Measurements from ENCODE around the gene LPAR3. TPM values are rescaled to one million over a fixed set of nuclear protein-coding genes. Genes with fewer than 3 reads are reported as not detected.

The LPAR3 gene
- total and polyA plus RNA-seq, 2 of the 4 experiments (the other 2 are of a cell fraction), result 0.09 to 0.18 TPM

- Histone ChIP-seq H3K4ac (ENCODE audit: low read depth, low read length) (no peak overlapping the region), H3K36me3 (ENCODE audit: control insufficient read depth, insufficient read depth, low read length) (no peaks in the 10 kb centered on the region), H2AFZ (replicated peaks; ENCODE audit: low read length, poor library complexity) (no peak overlapping the region), H4K8ac (ENCODE audit: low read depth in 2 of 2, low read length in 2 of 2) (no peak overlapping the region), H3K4me3 (ENCODE audit: insufficient read depth, low read depth, low read length) (no peak overlapping the region), H3K27ac (ENCODE audit: insufficient read depth, low read length) (no peak overlapping the region), H3K9ac (ENCODE audit: low read depth, low read length) (no peak overlapping the region), H3K4me1 (ENCODE audit: control insufficient read depth, insufficient read depth, low read length) (no peaks in the 10 kb centered on the region; the same call in 1 of the 2 replicates), H3K14ac (replicated peaks; ENCODE audit: low read depth, low read length) (no peak overlapping the region), H4K5ac (ENCODE audit: low read depth, low read length) (no peak overlapping the region), H2BK5ac (ENCODE audit: low read depth, low read length, poor library complexity, severe bottlenecking) (no peak overlapping the region), H3K4me2 (ENCODE audit: low read depth, low read length) (no peak overlapping the region), H3K18ac (ENCODE audit: low read depth, low read length) (no peak overlapping the region), H2AK5ac (ENCODE audit: low read depth, low read length) (no peak overlapping the region), H2BK120ac (ENCODE audit: low read depth, low read length) (no peak overlapping the region), H2AK9ac (replicated peaks; ENCODE audit: low read depth, low read length, poor library complexity) (no peak overlapping the region), H3K9me1 (ENCODE audit: insufficient read depth, low read length) (no peaks in the 10 kb centered on the region; the same call in 1 of the 2 replicates), H3K79me1 (ENCODE audit: low read depth in 1 of 2, low read length in 2 of 2) (no peaks in the 10 kb centered on the region), H4K91ac (ENCODE audit: insufficient read depth, low read depth, low read length) (no peak overlapping the region), H3K23ac (ENCODE audit: low read depth, low read length) (no peak overlapping the region), H2BK20ac (ENCODE audit: low read depth, low read length) (no peak overlapping the region), H3K27me3 (ENCODE audit: control insufficient read depth, insufficient read depth, low read length) (peaks cover 13% of the 10 kb centered on the region), H3K9me3 (ENCODE audit: control insufficient read depth, insufficient read depth, low read length) (peaks cover 1% of the 10 kb centered on the region; the same call in 1 of the 2 replicates), H4K20me1 (ENCODE audit: insufficient read depth, low read length) (no peaks in the 10 kb centered on the region), H3K56ac (ENCODE audit: extremely low read depth, insufficient read depth, low read length) (no peak overlapping the region), H2BK15ac (ENCODE audit: low read depth, low read length) (no peak overlapping the region)
- dilution Hi-C loops (cut with HindIII; ENCODE audit: low sequenced_read_pairs, unreplicated experiment), result no loop called here
- DNase-seq, result peak; percentile 13
- peak; percentile 11; the same call in 1 of the 2 replicates for ATAC-seq (ENCODE audit: low read depth)
- 20% methylated on average over 1 of the region's 4 CpGs; no CpG with 5 or more reads in 1 of the 2 experiments for WGBS, 2 experiments (ENCODE audit: extremely low coverage in 2 of 2, insufficient read length in 1 of 2)
- BruUV-seq (replicated peaks), result no TSS peak
- CTCF ChIA-PET, result no interaction called here
- in situ Hi-C loops (cut with MboI; ENCODE audit: low sequenced_read_pairs), result no loop called here
- intact Hi-C loops (cut with micrococcal nuclease), result no loop called here
- POLR2A ChIA-PET (ENCODE audit: unreplicated experiment), result no interaction called here
- TF ChIP-seq MXI1 (IDR thresholded peaks at IDR 0.05; ENCODE audit: borderline replicate concordance, low read depth, low read length), result no peak
- TF ChIP-seq RCOR1 (IDR thresholded peaks at IDR 0.05; ENCODE audit: insufficient replicate concordance, low read length), result no peak
- TF ChIP-seq CTCF (conservative IDR thresholded peaks at IDR 0.05; ENCODE audit: low read depth, low read length), result no peak
- TF ChIP-seq RAD21 (IDR thresholded peaks at IDR 0.05; ENCODE audit: low read length), result no peak
- TF ChIP-seq CEBPB (IDR thresholded peaks at IDR 0.05; ENCODE audit: low read depth, low read length), result no peak
- no peak for TF ChIP-seq FOS (IDR thresholded peaks at IDR 0.05; ENCODE audit: low read depth, low read length)
- no peak for TF ChIP-seq POLR2A (IDR thresholded peaks at IDR 0.05; ENCODE audit: low read depth, low read length)
- TF ChIP-seq, protein P1, sequence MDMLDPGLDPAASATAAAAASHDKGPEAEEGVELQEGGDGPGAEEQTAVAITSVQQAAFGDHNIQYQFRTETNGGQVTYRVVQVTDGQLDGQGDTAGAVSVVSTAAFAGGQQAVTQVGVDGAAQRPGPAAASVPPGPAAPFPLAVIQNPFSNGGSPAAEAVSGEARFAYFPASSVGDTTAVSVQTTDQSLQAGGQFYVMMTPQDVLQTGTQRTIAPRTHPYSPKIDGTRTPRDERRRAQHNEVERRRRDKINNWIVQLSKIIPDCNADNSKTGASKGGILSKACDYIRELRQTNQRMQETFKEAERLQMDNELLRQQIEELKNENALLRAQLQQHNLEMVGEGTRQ (IDR thresholded peaks at IDR 0.05; ENCODE audit: low read depth, low read length), result no peak
- TF ChIP-seq RFX5 (IDR thresholded peaks at IDR 0.05; ENCODE audit: low read depth, low read length), result no peak
- TF ChIP-seq CHD1 (IDR thresholded peaks at IDR 0.05; ENCODE audit: low read depth, low read length), result no peak
- TF ChIP-seq SMC3 (IDR thresholded peaks at IDR 0.05; ENCODE audit: low read depth, low read length), result no peak
- no peak for TF ChIP-seq BHLHE40 (IDR thresholded peaks at IDR 0.05; ENCODE audit: low read depth, low read length)
- no peak for TF ChIP-seq ELK1 (IDR thresholded peaks at IDR 0.05; ENCODE audit: borderline replicate concordance, low read depth, low read length)
- TF ChIP-seq MAFK (IDR thresholded peaks at IDR 0.05; ENCODE audit: low read depth, low read length), result no peak
- no peak for TF ChIP-seq NFE2L2 (IDR thresholded peaks at IDR 0.05; ENCODE audit: low read depth, low read length)
Observed at GRCh38 chr1:84785271-84786036, 107.6 kb downstream of the LPAR3 start.

Measured in IMR-90 (cell line).